Activated CD8-positive, alpha-beta memory T cell treated with anti-CD3 and anti-CD28 coated beads, Interleukin-2, amount 50 U/mL, for 24 hours (primary cell): Measurements from ENCODE around the gene SLC44A1.

ENCODE experiments used
- DNase-seq: peaks from one replicate; pipeline ENCODE4 v3.0.0-alpha.2; 2020; ENCODE audit errors: extremely low read depth

Gene SLC44A1

DNA sequence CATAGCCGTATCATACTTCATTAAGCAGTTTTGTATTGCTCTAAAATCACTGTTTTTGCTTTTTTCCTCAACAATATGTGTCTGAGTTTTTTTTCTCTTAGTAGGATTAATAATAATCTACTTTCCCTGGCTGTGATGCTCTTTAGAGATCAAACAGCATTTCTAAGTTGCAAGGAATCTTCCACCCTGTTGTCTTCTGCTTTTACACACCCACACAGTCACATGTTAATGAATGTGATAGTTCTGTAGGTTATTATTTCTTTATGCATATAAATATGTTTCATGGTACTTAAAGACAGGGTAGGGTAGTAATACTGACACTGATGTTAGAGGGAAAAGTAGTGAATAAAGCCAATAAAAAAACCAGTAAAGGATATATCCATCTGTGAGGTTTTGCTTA is 29.3 kb downstream of the SLC44A1 start:
- DNase-seq = no peak

GRCh38 chr9:105275111-105275510 is 30.7 kb downstream of the SLC44A1 start:
- no peak for DNase-seq

DNA sequence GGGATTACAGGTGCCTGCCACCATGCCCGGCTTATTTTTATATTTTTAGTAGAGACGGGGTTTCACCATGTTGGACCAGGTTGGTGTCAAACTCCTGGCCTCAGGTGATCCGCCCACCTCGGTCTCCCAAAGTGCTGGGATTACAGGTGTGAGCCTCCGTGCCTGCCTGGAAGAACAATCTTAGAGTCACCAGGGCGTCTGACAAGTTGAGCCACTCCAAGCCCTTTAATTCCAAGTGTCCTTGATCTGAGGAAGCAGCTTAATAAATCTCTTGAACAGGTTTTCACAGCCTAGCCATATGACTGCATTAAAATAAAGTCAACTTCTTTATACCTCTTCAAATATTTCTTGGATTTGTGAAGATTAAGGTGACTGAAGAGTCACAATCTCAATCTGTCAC is 31.5 kb downstream of the SLC44A1 start:
- DNase-seq = no peak

- no peak for DNase-seq
Measured at GRCh38 chr9:105278751-105279150, 34.3 kb downstream of the SLC44A1 start.

DNA sequence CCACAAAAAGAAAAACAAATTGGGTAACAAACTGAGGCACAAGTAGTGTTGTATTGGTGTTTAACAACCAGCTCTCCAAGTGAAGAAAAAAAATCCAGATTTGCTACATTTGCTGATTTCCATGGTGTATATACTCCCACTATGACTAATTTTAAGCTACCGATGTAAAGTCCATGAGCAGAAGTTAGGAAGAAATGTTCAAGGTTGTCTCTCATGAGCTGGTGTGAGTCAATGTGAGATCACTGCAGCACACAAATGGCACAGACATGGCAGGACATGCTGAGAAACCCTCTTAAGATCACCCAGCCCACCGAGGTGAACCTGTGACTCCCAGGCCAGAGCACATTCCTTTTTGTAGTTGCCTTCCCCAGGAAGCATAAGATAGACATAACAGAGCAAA is 36.2 kb downstream of the SLC44A1 start:
- DNase-seq = no peak

DNA sequence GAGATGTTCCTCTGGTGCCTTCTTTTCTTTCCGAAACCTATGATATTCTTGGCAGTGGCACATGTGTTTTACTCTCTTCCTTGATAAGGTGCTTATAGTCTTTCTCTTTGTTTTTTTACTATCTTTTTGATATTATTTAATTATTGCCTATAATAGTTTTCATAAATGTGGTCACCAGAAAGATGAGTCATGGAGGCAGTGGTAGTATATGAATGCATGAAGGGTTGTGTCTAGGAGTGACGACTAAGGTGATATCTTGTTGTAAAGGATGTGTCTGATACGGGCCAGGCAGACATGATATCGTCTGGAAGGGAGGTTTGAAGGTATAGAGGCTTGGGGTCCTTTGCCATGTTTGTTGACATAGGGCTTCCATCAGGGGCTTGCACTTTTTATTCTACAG is 36.8 kb downstream of the SLC44A1 start:
- no peak for DNase-seq

GRCh38 chr9:105281926-105282325 is 37.5 kb downstream of the SLC44A1 start:
- no peak for DNase-seq

DNA sequence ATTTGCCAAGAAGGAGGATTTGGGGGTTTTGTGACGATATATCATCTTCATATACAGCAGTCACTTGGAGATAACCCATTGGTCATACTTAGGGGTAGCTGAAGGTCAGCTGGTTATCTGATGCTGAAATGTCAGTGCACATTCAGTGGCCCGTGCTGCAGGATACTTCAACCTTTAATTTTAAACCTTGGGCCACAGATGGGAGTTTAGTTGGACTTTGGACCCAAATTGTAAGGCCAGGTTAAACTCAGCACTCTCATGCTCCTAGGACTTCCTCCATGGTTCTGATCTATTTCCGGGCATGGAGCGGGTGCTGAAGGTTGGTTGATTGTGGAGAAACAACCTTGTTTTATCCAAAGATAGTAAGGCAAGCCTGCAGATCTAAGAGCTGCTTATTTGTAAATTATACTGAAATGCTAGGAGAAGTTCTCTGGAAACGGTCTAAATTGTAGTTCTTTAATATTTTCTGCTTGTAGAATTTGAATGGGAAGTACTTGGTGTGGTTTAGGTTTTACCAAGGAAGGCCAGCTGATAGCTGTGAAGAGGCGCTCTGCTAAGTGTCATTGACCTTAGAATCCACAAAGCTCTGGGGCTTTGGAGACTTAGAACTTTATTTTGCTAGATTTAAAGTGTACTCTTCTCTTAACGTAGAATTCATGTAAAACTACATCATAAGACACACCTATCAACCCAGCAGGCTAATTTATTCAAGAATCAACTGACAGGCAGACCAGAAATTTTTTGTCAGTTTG is 38.6 kb downstream of the SLC44A1 start:
- DNase-seq = no peak

- no peak for DNase-seq
Measured at GRCh38 chr9:105283795-105284194, 39.3 kb downstream of the SLC44A1 start.

- DNase-seq = no peak
Measured at GRCh38 chr9:105284463-105284862, 40.0 kb downstream of the SLC44A1 start.

GRCh38 chr9:105286098-105286497 is 41.6 kb downstream of the SLC44A1 start:
- no peak for DNase-seq

GRCh38 chr9:105289305-105289704 is 44.9 kb downstream of the SLC44A1 start:
- no peak for DNase-seq

GRCh38 chr9:105290418-105290817 is 46.0 kb downstream of the SLC44A1 start:
- no peak for DNase-seq

GRCh38 chr9:105290954-105291353 is 46.5 kb downstream of the SLC44A1 start:
- DNase-seq = no peak

DNA sequence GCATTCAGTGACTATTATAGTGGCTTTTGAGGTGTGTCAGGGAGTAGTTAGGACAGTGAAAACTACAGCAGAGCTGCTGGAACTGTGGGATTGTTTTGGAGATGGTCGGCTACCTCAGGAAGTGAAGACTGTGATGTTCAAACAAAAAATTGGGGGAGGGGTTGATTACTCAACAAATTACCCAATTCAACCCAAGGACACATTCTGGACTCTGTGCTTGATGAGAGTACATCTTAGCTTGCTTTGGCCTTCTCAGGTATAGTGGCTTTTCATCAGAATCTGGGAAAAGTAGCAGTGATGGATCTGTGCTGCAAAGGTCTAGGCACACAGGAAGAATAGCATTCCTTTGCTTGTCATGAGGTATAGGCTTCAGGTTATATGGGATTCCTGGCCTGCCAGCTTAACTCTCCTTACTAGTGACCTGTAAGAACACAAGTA is 47.0 kb downstream of the SLC44A1 start:
- DNase-seq = no peak

DNA sequence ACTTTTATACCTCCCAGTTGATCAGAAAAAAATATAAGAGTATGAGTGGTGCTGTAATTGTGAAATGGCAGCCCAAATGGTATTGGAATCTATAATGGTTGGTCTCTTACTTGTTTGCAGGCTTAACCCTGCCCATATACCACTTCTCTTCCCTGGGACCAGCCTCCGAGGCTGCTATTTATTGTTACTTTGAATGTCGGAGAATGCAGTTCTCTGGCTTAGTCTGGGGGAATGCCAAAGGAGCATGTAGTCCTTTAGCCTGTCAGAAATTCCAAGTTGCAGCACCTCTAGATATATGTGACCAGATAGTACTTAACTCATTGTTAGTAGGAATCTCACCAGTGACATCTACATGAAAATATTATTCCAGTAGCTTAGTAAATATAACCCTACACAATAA is 47.5 kb downstream of the SLC44A1 start:
- DNase-seq = no peak

- no peak for DNase-seq
Measured at GRCh38 chr9:105293408-105293807, 49.0 kb downstream of the SLC44A1 start.

DNA sequence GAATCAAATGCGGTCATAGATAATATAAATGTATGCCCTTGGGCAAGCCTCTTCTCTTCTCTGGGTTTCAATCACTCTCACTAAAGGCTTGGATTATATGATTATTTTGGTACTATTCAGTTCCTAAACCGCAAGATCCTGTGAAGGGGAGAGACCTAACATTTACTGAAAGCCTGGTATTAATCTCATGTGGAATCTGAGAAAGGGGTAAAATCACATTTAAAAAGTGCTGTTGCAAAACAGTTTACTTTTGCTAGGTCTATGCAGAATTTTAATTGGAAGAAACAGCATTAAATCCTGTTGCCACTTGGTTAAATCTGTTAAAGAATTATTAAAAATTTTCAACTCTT is 50.7 kb downstream of the SLC44A1 start:
- no peak for DNase-seq

DNA sequence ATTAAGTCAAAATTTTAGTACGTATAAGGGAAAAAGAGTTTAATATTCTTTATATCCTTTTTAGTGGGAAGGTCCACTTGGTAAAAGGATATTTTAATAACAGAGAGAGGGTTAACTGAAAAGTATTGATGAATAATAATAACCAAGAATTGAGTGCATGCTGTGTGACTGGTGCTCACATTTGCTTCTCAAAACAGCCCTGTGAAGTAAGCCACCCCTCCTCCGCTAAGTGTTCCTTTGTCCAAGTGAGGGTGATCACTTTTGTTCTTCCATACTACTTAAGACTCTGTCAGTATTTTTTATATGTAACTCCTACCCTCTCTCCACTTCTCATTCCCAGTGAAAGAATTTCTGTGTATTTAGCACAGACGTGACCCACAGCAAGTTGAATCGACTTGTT is 51.5 kb downstream of the SLC44A1 start:
- no peak for DNase-seq

DNA sequence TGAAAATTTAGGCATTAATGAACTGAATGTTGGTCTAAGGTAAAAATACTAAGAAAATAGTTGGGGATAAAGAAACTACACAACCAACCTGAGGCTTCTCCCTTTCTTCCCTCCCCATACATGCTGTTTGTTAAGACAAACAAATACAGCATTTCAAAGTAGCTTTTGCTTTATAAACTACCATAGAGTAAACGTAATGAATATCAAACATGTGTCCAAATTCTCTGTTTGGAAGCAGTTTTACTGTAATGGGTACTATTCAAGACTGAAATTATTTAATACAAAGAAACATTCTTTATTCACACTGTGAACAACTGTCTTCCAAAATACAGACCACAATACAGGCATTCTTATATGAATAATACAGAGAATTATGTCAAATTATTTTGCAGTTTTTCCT is 52.0 kb downstream of the SLC44A1 start:
- no peak for DNase-seq

DNA sequence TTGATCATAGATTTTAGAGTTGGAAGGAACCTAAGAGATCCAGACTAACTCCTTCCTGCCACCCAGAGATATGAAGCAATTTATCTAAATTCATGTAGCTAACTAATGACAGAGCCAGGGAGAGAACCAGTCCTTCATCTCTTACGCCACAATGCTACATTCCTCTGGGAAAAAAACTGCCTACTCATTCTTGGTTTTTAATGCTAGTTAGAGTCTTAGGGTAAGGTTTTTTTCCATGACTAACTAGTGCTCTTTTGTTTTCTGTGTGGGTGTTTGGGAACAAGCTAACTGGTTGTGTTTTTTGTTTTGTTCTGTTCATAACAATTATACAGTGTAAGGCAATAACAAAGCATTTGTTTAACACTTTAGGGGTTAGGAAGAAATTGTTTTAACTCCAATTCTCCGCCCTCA is 52.4 kb downstream of the SLC44A1 start:
- DNase-seq = no peak

- DNase-seq = no peak
Measured at GRCh38 chr9:105297442-105298075, 53.1 kb downstream of the SLC44A1 start.

- no peak for DNase-seq
Measured at GRCh38 chr9:105299190-105299854, 54.9 kb downstream of the SLC44A1 start.
